Thymus (tissue), 11 donors: ENCODE measurements around the gene ABAT. TPM values are rescaled to one million over a fixed set of nuclear protein-coding genes. Genes with fewer than 3 reads are reported as not detected.
"Not testable (repeated sequence)": the region's sequence is repeated elsewhere in the genome, so short reads cannot be mapped to it uniquely, and the experiment has no call there.

Source experiments
- DNase-seq, 9 donors: peaks; one replicate each; pipeline ENCODE4 v3.0.0-alpha.2; 2013; ENCODE audit warnings: low spot score in 9 of 9, low read depth in 6 of 9, missing footprints in 1 of 9
- H3K27ac ChIP-seq, 2 donors: one replicate each; pipeline ENCODE4 v1.5.1; 2013; ENCODE audit warnings: control low read depth in 1 of 2, low read depth in 1 of 2, low read length in 1 of 2, mild to moderate bottlenecking in 1 of 2, moderate library complexity in 1 of 2
- H3K27me3 ChIP-seq, 2 donors: one replicate each; pipeline ENCODE4 v1.5.1; 2013; ENCODE audit warnings: low read length in 1 of 2; ENCODE audit not compliant: control insufficient read depth in 2 of 2, insufficient read depth in 1 of 2
- H3K36me3 ChIP-seq, 2 donors: one replicate each; pipeline ENCODE4 v1.5.1; 2013; ENCODE audit warnings: low read length in 1 of 2, mild to moderate bottlenecking in 1 of 2, moderate library complexity in 1 of 2; ENCODE audit not compliant: control insufficient read depth in 2 of 2, insufficient read depth in 2 of 2
- H3K4me1 ChIP-seq, 2 donors: one replicate each; pipeline ENCODE4 v1.5.1; 2013; ENCODE audit warnings: low read length in 2 of 2; ENCODE audit not compliant: control insufficient read depth in 2 of 2, insufficient read depth in 2 of 2
- H3K4me3 ChIP-seq, 2 donors: one replicate each; pipeline ENCODE4 v1.5.1; 2013; ENCODE audit warnings: low read length in 2 of 2, control low read depth in 1 of 2, mild to moderate bottlenecking in 1 of 2
- H3K9me3 ChIP-seq, 2 donors: one replicate each; pipeline ENCODE4 v1.5.1; 2013; ENCODE audit warnings: low read length in 1 of 2, mild to moderate bottlenecking in 1 of 2; ENCODE audit not compliant: control insufficient read depth in 2 of 2, insufficient read depth in 1 of 2
- WGBS: extraction: QIAGEN DNeasy Blood & Tissue Kit; methylation state at CpG from one replicate; pipeline ENCODE4 v1.1.7; 2013; 5-methylcytosine and 5-hydroxymethylcytosine counted together
- polyA plus RNA-seq: library from polyadenylated mRNA; stranded (reverse); fragments of 200-250 nt; gene quantifications from one replicate; pipeline ENCODE4 v1.2.3, GENCODE V29; 2013
- total RNA-seq: library from RNA; stranded (reverse); fragments of 120-200 nt; gene quantifications from one replicate; pipeline ENCODE4 v1.2.4, GENCODE V29; 2013
- donor health status: healthy.

ABAT gene
- total and polyA plus RNA-seq, 2 donors: 3.4 to 8.6 TPM

DNA sequence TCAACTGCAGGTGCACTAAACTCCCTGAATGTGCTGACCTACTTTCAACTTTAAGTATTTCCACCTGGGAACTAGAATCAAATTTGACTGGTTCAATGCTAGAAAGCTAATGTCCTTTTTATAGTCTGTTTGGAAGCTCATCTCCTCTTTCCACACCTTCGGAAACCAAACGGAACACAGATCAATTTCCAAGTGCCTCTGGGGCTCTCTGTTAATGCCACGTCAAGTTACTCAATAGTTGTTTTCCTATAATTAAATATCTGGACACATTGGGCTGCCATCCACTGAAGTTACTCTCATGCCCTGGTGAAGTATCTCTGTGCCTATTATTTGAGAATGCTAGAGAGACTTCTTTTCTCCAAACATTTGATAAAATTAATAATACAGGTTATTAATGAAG, 29.7 kb downstream of the ABAT start:
- no peaks in the 10 kb centered on the region for H3K27me3 ChIP-seq
- H3K4me3 ChIP-seq: no peak overlapping the region
- no peak overlapping the region for H3K27ac ChIP-seq
- WGBS: 96% methylated on average over 3 of the region's 3 CpGs
- no peak for DNase-seq
- no peaks in the 10 kb centered on the region for H3K36me3 ChIP-seq
- H3K4me1 ChIP-seq: no peaks in the 10 kb centered on the region
- H3K9me3 ChIP-seq: no peaks in the 10 kb centered on the region

DNA sequence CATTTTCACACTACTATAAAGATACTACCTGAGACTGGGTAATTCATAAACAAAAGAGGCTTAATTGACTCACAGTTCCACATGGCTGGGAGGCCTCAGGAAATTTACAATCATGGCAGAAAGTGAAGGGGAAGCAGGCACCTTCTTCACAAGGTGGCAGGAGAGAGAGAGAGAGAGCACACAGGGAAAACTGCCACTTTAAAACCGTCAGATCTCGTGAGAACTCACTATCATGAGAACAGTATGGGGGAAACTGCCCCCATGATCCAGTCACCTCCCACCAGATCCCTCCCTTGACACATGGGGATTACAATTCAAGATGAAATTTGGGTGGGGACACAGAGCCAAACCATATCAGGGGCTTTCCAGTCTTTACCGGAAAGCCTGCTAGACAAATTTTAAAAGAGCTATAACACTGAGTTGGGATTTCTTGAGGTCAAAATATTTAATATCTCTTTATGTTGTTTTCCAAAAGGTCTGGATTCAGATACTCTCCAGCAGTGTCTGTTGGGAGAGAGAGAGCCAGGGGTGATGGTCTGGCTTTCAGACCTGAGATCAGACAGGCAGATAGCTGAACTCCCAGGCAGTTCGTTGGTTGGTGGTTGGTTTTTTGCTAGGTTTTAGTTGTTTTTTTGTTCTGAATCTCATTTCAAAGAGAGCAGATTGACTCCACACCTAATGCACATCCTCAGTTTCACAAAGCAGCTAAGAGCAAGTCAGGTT, 30.8 kb downstream of the ABAT start:
- DNase-seq, H3K36me3 ChIP-seq, H3K27me3 ChIP-seq, H3K4me1 ChIP-seq, H3K9me3 ChIP-seq, H3K27ac ChIP-seq, H3K4me3 ChIP-seq: not testable (repeated sequence)
- WGBS: 76% methylated on average over 4 of the region's 4 CpGs

DNA sequence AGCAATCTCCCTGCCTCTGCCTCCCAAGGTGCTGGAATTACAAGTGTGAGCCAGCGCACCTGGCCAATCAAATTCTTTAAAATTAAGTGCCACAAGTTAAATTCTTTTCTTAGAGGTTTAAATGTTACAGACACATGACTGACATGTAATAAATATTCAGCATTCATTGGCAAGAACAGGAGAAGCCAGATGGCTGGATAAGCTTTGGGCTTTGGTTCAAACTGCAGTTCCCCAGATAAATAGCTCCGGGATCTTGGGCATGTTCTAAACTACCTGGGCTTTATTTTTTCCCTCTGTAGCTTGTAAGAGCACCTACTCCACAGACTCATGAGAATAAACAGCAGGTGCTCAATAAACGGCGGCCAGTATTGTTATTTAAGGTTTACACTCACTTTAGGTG, 34.1 kb downstream of the ABAT start:
- WGBS: 70% methylated on average over 4 of the region's 4 CpGs
- no peaks in the 10 kb centered on the region for H3K9me3 ChIP-seq
- no peaks in the 10 kb centered on the region for H3K4me1 ChIP-seq
- DNase-seq: no peak
- H3K27me3 ChIP-seq: peaks cover 0 to 6% of the 10 kb centered on the region in 2 donors
- no peaks in the 10 kb centered on the region for H3K36me3 ChIP-seq
- no peak overlapping the region for H3K4me3 ChIP-seq
- no peak overlapping the region for H3K27ac ChIP-seq

DNA sequence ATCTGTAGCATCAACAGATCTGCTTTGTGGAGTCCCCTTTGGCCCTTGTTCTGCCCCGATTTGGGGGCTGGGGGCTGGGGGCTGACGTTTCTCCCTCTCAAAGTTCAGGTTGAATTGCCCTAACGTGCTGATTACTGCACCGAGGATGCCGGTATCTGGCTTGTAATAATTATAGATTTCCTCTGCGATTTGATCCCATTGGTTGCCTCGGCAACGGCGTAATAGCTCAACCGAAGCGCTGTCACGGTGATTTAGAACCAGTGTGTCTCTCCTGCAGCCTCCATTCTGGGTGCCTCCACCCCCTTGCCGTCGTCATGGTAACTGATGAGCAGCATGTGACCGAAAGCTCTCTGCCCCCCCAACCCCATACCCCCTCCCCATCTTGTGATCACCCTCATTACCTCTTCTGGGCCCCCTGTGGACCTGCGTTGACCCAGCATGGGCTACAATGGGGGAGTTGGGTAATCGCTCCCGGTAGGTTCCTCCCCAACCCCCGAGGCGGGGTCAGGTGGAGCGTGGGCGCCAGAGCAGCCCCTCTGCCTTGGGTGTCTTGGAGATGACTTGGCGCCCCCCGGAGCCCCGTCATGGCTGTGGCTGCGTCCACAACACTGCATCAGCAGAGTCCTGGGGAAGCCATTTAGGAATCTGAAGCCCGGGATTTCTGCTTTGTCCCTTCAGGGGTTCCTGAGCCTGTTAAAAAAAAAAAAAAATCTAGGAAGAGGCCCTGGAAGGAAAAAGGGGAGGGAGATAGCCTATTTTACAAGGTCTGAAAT, 38.4 kb downstream of the ABAT start:
- no peak for DNase-seq
- H3K4me3 ChIP-seq: no peak overlapping the region
- no peaks in the 10 kb centered on the region for H3K4me1 ChIP-seq
- peaks cover 0 to 8% of the 10 kb centered on the region in 2 donors for H3K9me3 ChIP-seq
- H3K27me3 ChIP-seq: peaks cover 0 to 6% of the 10 kb centered on the region in 2 donors
- no peak overlapping the region for H3K27ac ChIP-seq
- WGBS: 54% methylated on average over 27 of the region's 27 CpGs
- no peaks in the 10 kb centered on the region for H3K36me3 ChIP-seq

DNA sequence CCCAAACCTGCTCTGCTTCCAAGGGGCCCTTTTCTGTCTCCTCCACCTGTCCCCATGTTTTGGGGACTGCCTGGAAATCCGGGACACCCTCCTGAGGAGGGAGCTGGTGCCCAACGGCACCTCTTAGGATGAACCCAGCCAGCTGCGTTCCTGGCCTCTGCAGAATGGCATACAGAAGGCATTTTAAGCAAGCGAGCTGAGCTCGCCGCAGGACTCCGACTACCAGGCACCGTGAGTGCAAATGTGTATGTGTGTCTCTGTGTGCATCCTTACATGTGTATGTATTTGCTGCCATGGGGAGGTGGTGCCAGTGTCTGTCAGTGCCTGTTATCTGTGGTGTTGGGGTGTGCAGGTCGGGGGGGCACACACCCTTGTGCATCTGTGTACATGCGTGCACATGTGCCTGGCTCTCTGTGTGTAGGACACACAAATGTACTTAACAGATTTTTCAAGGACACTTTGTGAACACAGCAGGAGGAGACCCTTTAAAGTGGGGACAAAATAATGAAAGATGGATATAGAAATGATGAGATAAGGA, 39.3 kb downstream of the ABAT start:
- Histone ChIP-seq H3K4me3 (no peak overlapping the region), H3K36me3 (no peaks in the 10 kb centered on the region), H3K27me3 (peaks cover 0 to 6% of the 10 kb centered on the region in 2 donors), H3K27ac (no peak overlapping the region), H3K9me3 (peaks cover 0 to 9% of the 10 kb centered on the region in 2 donors), H3K4me1 (no peaks in the 10 kb centered on the region)
- DNase-seq: no peak
- WGBS: 97% methylated on average over 10 of the region's 10 CpGs

DNA sequence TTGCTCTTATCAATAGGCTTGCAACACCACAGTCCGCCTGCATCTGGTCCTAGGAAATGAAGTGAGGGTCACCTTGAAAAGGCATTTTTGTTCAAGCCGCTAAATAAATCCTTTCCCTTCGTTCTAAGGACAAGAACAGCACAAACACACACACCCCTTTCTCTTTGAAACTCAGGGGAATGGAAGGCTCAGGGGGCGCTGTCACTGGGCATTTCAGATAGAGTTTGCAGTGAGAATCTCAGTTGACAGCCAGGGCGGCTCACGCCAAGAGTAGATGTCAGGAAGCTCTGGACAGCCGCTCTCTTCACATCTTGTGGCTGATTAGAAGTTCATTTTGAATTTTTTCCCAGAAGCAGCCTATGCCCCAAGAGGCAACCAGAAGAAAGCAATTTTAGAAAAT, 39.8 kb downstream of the ABAT start:
- 96% methylated on average over 7 of the region's 7 CpGs for WGBS
- DNase-seq: no peak

DNA sequence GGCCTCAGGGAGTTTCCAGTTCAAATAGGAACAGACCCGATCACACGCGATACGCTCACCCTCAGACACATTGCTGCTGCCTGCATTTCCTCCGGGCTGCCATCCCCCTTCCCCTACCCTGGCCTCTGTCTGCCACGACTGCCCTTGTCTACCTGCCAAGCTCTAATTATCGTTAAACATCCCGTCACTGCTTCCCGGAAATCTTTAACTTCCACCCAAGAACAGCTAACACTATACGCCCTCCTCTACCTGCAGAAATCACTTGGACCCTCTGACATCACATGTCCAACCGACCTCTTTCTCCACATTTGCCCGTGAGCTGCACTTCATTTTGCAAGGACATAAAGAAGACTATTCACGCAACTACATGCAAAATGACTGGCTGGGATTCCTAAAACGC, 40.4 kb downstream of the ABAT start:
- Histone ChIP-seq H3K4me3 (no peak overlapping the region), H3K27me3 (peaks cover 0 to 6% of the 10 kb centered on the region in 2 donors), H3K4me1 (no peaks in the 10 kb centered on the region), H3K9me3 (peaks cover 0 to 9% of the 10 kb centered on the region in 2 donors), H3K27ac (no peak overlapping the region), H3K36me3 (no peaks in the 10 kb centered on the region)
- 96% methylated on average over 14 of the region's 14 CpGs for WGBS
- DNase-seq: no peak

More for the DNA sequence above, 39.8 kb downstream of the ABAT start:
- Histone ChIP-seq H3K27ac (no peak overlapping the region), H3K9me3 (peaks cover 0 to 9% of the 10 kb centered on the region in 2 donors), H3K36me3 (no peaks in the 10 kb centered on the region), H3K4me3 (no peak overlapping the region), H3K27me3 (peaks cover 0 to 6% of the 10 kb centered on the region in 2 donors), H3K4me1 (no peaks in the 10 kb centered on the region)

DNA sequence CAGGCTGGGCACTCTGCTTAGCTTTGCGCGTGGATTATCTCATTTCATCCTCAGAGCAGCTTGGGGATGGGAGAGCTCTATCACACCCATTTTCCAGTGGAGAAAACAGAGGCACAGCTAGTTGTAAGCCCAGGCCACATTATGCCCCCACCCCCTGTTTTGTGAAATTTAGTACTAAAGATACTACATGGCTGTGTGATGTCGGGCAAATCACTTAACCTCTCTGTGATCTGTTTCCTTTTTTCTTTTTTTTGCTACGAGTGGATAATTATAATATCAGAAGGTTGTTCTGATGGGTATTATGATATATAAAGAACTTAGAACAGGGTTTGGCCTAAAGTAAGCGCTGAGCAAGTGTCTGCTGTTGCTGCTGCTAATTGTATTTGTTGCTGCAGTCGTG, 41.6 kb downstream of the ABAT start:
- no peak overlapping the region for H3K27ac ChIP-seq
- peaks cover 0 to 6% of the 10 kb centered on the region in 2 donors for H3K27me3 ChIP-seq
- WGBS: 98% methylated on average over 6 of the region's 6 CpGs
- H3K9me3 ChIP-seq: peaks cover 0 to 9% of the 10 kb centered on the region in 2 donors
- peaks cover 0 to 5% of the 10 kb centered on the region in 2 donors for H3K4me1 ChIP-seq
- no peak for DNase-seq
- no peaks in the 10 kb centered on the region for H3K36me3 ChIP-seq
- H3K4me3 ChIP-seq: no peak overlapping the region

DNA sequence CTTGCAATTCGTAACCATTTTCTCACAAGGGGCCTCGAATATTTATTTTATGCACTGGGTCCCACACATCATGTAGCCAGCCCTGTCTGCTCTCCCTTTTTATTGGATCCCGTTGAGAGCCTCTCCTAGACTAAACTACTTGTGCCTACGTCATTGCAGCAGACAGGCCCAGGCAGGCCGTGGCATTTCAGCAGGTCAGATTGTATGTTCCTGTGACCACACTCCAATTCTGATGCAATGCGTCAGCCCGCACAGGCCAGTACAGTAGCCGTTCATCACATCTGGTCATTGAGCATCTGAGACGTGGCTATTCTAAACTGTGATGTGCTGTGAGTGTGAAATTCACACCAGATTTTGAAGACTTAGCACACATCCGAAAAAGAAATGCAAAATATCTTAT, 42.2 kb downstream of the ABAT start:
- DNase-seq: no peak
- H3K36me3 ChIP-seq: no peaks in the 10 kb centered on the region
- peaks cover 0 to 9% of the 10 kb centered on the region in 2 donors for H3K9me3 ChIP-seq
- no peak overlapping the region for H3K27ac ChIP-seq
- no peak overlapping the region for H3K4me3 ChIP-seq
- peaks cover 0 to 5% of the 10 kb centered on the region in 2 donors for H3K4me1 ChIP-seq
- peaks cover 0 to 6% of the 10 kb centered on the region in 2 donors for H3K27me3 ChIP-seq
- WGBS: 96% methylated on average over 10 of the region's 10 CpGs
